GM06990 (cell line): ENCODE results near the gene CTRB1.

Experiments
- DNase-seq: peaks from one replicate; pipeline ENCODE4 v3.0.0-alpha.2; 2011; ENCODE audit not compliant: insufficient read length; ENCODE audit errors: extremely low read depth
- H3K27me3 ChIP-seq: replicated peaks from 2 replicates; pipeline ENCODE4 v1.6.0; 2011; ENCODE audit warnings: low read length; ENCODE audit not compliant: control insufficient read depth, insufficient read depth
- H3K36me3 ChIP-seq: 2 replicates; pipeline ENCODE4 v1.5.1; 2011; ENCODE audit warnings: low read length; ENCODE audit not compliant: control insufficient read depth, insufficient read depth
- H3K4me3 ChIP-seq: replicated peaks from 2 replicates; pipeline ENCODE4 v1.5.1; 2011; ENCODE audit warnings: low read depth, mild to moderate bottlenecking, control low read depth, low read length
- CTCF ChIP-seq: IDR thresholded peaks from 2 replicates; pipeline ENCODE4 v1.5.1; 2011; ENCODE audit warnings: low read length, control low read depth, mild to moderate bottlenecking, inconsistent platforms; ENCODE audit not compliant: insufficient read depth, poor library complexity, severe bottlenecking

CTRB1 gene

GRCh38 chr16:75228143-75228976 is 9.6 kb downstream of the CTRB1 start:
- TF ChIP-seq CTCF: no peak
- no peaks in the 10 kb centered on the region for H3K27me3 ChIP-seq
- H3K4me3 ChIP-seq: no peak overlapping the region
- DNase-seq: no peak
- peaks cover 7% of the 10 kb centered on the region for H3K36me3 ChIP-seq

GRCh38 chr16:75229172-75230031 is 10.6 kb downstream of the CTRB1 start:
- no peak for DNase-seq
- H3K36me3 ChIP-seq: peaks cover 7% of the 10 kb centered on the region
- no peaks in the 10 kb centered on the region for H3K27me3 ChIP-seq
- H3K4me3 ChIP-seq: no peak overlapping the region
- TF ChIP-seq CTCF: no peak

DNA sequence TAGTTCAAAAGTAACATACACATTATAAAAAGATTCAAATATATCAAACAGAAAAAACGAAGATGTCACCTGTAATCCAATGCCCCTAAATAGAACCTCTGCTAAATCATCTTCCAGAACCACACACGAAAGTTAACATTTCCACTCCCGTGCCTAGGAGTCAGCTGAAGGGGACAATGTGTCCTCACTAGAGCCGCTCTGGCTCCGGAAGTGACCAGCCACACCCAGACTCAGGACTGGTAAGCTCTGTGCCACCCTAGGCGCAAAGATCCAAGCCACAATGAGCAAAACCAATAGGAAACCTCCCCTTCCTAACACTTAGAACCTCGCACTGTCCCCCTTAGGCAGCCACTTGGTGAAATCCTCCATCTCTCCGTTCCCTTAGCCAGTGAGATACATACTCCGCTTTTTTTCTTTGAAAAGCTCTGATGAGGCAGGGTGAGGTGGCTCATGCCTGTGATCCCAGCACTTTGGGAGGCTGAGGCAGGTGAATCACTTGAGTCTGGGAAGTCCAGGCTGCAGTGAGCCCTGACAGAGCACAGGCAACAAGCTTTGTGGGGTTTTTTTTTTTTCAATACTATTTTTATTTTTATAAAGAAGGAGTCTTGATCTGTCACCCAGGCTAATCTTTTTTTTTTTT is 11.8 kb downstream of the CTRB1 start:
- TF ChIP-seq CTCF: no peak
- Histone ChIP-seq H3K27me3 (no peaks in the 10 kb centered on the region), H3K4me3 (no peak overlapping the region), H3K36me3 (peaks cover 8% of the 10 kb centered on the region)
- DNase-seq: no peak

GRCh38 chr16:75231570-75231969 is 12.8 kb downstream of the CTRB1 start:
- Histone ChIP-seq H3K4me3 (no peak overlapping the region), H3K36me3 (peaks cover 8% of the 10 kb centered on the region), H3K27me3 (no peaks in the 10 kb centered on the region)
- no peak for DNase-seq
- TF ChIP-seq CTCF: no peak

DNA sequence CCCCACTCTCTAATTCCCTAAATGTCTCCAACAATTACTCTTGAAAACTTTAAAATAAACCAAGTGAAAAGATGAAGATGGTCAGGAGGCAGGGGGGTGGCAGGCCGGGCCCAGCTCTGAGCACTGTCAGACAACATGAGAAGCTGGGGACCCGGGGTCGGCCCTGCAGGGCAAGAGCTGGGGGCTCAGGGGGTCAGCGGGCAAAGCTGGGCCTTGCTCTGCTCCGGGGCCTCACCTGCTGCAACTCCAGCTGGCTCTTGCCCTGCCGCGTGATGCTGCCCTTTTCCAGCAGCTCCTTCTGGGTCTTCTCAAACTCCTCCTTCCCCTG is 14.8 kb downstream of the CTRB1 start:
- peaks cover 7% of the 10 kb centered on the region for H3K36me3 ChIP-seq
- no peak overlapping the region for H3K4me3 ChIP-seq
- no peak for DNase-seq
- no peaks in the 10 kb centered on the region for H3K27me3 ChIP-seq
- no peak for TF ChIP-seq CTCF
